GM21390 (cell line): ENCODE data around the gene DKC1.
A peak's percentile ranks its signal among the peaks of the same experiment; 100 is the strongest.

Experiments used
- ATAC-seq: cut with Tn5 transposase; IDR thresholded peaks from one replicate; pipeline ENCODE4 v1.9.1; 2021; ENCODE audit not compliant: unreplicated experiment

DKC1 gene

GRCh38 chrX:154735695-154736393, 26.8 kb upstream of the DKC1 start:
- no peak for ATAC-seq

DNA sequence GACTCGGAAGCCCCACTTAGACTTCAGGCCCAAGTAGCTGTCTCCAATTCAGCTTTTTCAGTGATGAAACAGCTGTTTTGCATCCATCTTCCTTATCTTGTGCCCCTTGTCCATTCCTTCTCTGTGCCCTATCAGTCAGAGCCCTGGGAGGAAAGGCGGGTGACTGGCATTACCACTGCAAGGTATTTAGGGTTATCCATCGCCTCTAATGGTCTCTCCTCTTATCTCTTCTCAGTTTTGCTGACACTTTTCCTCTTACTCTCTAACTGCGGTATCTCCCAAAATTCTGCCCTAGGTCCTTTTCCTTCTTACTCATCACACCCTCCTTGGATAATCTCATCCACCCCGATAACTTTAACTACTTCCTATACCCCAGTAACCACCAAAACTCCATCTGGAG, 25.5 kb upstream of the DKC1 start:
- ATAC-seq: no peak

DNA sequence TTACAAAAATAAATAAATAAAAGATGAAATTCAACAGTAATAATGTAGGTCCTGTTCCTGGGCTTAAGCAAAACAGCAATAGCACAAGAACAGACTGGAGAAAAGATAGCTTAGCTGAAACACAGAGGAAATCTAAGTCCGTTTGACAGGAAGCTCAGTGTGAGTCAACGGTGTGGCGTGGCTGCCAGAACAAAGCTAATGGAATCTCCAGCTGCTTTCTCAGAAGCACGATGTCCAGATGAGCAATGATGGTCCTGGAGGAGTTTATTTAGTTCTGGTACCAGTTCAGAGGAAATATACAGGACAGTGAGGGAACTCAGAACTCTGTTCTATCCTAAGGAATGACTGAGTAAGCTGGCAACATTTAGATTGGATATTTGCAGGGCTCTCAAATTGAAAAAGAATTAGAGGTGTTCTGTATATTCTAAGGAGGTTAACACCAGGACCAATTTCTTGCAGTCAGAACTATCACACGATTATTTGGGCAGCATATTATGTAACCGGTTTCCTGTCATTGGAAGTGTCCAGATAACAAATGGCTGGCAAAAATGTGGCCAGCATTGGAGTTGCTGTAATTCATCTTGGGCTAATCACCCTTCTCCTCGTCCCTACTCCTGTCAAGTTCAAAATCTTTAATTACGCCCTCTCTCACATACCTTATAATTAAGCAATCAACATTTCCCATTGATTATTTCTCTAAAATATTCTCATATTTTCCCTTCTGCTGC, 24.5 kb upstream of the DKC1 start:
- ATAC-seq: no peak

DNA sequence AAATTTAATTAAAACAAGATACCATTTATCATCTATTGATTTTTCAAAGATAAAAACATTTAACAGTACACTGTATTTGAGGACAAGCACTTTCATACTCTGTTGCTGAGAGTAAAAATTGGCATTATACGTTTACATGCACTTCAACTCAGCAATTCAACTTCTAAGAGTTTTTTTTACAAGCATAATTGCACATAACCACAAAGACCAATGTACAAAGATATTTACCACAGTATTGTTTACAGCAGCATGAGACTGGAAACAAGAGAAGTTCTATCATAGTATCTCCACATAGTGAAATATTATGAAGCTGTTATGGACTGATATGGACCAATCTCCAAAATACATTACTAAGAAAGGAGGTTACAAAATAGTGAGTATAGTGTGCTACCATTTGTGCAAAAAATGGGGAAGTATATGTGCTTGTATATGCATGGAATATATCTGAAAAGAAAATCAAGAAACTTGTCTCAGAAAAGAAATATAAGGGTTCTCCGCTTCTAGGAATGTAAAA, 22.7 kb upstream of the DKC1 start:
- no peak for ATAC-seq

DNA sequence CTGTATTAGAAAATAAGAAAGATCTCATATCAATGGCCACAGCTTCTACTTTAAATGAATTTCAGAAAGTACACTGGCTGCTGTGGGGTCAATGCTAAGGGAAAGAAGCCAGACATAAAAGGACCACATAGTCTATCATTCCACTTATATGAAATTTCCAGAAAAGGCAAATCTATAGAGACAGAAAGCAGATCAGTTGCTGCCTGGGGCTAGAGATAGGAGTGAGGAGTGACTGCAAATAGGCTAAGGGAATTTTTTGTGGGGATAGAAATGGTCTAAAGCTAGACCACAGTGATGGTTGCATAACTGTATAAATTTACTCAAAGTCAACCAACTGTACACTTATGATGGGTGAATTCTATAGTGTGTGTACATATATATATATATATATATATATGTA, 20.1 kb upstream of the DKC1 start:
- no peak for ATAC-seq

GRCh38 chrX:154748712-154749339, 13.8 kb upstream of the DKC1 start:
- ATAC-seq: no peak

GRCh38 chrX:154749856-154750255, 12.8 kb upstream of the DKC1 start:
- ATAC-seq: no peak

GRCh38 chrX:154750301-154751202, 12.1 kb upstream of the DKC1 start, which contains the start of gene GAB3:
Gene GAB3 (minus strand): TSS chrX:154751077. CDS start chrX:154751025, 52 bp downstream.
- peak; percentile 71 for ATAC-seq

- ATAC-seq: peak; percentile 13
Measured at GRCh38 chrX:154751203-154751668, 11.4 kb upstream of the DKC1 start.

DNA sequence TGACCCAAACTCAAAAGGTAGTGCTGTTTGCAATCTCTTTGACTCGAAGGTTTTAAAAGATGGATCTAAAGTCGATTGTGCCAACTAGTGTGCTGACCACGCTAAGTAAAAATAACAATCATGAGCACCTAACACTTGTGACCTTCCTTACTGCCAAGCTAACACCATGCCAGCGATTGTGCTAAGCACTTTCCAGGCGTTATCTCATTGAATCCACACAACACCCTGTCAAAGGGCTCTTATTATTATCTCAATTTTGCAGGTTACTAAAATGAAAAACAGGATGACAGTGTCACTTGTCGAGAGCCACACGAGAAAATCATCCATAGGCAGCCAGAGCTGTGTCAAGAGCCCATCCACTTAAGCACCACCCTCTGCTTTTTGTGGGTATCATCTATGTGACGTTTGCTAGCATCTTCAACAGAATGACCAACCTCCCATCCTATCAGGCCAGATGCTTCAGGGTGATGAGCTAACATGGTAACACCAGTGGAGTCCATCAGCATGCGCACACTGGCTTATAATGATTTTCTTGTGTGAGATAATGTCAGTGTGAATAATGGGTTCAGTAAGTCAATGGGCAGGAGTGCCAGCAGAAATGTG, 10.9 kb upstream of the DKC1 start:
- ATAC-seq: no peak

DNA sequence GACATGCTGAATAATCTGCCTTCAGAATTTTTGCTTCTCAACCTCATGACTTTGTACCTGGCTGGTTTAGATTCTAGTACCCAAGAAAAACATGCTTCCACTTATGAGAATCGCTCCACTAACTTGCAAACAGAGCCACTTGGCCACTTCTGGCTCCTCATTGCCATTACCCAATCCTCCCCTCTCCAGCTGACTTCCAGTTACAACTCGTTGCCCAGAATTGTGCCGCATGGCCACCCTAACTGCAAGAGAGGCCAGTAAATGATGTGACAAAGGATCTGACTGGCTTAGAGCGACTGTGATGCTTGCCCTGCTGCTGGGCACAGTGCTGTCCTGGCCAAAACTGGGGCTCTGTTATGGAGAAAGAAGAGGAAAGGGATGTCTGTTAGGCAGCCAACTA, 4.0 kb upstream of the DKC1 start:
- ATAC-seq: no peak

DNA sequence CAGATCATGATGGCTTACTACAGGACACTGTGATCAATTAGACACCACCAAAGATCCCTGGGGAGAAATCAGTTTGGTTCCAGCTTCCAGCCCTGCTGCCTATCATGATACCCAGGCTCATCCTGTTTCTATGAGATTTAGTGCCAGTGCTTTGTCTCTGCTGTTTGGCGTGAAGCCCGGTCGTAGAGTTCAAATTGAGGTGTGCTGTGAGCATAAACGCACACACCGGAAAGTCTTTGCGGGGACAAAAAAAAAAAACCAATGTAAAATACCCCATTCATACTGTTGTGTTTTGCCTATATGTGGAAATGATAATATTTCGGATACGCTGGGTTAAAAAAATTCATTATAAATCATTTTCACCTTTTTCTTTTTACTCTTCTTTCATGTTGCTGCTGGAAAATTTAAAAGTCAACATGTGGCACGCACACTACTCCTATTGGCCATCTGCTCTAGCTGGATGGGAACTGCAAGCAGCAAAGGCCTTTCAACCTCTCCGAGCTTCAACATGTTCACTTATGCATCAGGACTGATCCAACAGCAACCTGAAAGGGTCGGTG, 607 bp upstream of the DKC1 start:
- no peak for ATAC-seq

- ATAC-seq: no peak
Measured at GRCh38 chrX:154774622-154775021, 12.0 kb downstream of the DKC1 start.

GRCh38 chrX:154775419-154776349, 13.0 kb downstream of the DKC1 start:
- no peak for ATAC-seq

GRCh38 chrX:154776753-154777152, 14.1 kb downstream of the DKC1 start:
- ATAC-seq: no peak

- no peak for ATAC-seq
Measured at GRCh38 chrX:154779261-154779660, 16.6 kb downstream of the DKC1 start.

GRCh38 chrX:154780968-154781367, 18.3 kb downstream of the DKC1 start:
- no peak for ATAC-seq

GRCh38 chrX:154784149-154784995, 21.7 kb downstream of the DKC1 start:
- ATAC-seq: no peak
